ENCODE results near the gene EIF5A2.
"Not testable (repeated sequence)": the region's sequence is repeated elsewhere in the genome, so short reads cannot be mapped to it uniquely, and the experiment has no call there.

EIF5A2 gene

GRCh38 chr3:170908235-170909116 lies at the start of gene EIF5A2:
EIF5A2 (minus strand) TSS chr3:170908637; CDS start chr3:170907806, 831 bp downstream.
- DNase-seq, result peak; percentile 90

DNA sequence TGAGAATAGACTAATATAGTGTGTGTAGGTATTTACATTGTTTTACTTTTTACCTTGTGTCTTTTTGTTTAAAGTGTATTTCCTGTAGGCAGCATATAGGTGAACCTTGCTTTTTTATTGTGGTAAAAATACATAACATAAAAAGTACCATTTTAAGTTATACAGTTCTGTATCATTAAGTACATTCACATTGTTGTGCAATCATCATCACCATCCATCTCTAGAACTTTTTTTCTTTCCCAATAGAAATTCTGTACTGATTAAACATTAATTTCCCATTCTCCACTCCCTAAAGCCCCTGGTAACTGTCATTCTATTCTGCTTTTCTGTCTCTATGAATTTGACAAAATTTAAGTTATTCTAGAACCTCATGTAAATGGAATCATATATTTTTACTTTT lies 48.2 kb upstream of the EIF5A2 start:
- DNase-seq, result no peak

GRCh38 chr3:170953736-170954135 lies 45.3 kb upstream of the EIF5A2 start:
- DNase-seq, result no peak

- DNase-seq, result no peak
These were observed 44.8 kb upstream of the EIF5A2 start for GRCh38 chr3:170953229-170953628.

- no peak for DNase-seq
These were observed 40.8 kb upstream of the EIF5A2 start for GRCh38 chr3:170949211-170949610.

DNA sequence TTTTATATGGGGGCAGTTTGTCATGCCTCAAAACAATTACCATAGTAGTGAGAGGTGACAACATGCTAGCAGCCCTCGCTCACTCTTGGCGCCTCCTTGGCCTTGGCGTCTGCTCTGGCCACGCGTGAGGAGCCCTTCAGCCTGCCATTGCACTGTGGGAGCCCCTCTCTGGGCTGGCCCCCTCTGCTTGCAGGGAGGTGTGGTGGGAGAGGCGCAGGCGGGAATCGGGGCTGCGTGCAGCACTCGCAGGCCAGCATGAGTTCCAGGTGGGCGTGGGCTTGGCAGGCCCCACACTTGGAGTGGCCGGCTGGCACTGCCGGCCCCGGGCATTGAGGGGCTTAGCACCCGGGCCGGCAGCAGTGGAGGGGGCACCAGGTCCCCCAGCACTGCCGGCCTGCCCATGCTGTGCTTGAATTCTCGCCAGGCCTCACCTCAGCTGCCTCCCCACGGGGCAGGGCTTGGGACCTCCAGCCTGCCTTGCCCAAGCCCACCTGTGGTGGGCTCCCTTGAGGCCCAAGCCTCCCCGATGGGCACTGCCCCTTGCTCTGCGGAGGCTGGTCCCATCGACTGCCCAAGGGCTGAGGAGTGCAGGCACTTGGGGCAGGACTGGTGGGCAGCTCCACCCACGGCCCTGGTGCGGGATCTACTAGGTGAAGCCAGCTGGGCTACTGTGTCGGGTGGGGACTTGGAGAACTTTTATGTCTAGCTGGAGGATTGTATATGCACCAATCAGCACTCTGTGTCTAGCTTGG lies 38.8 kb upstream of the EIF5A2 start:
- DNase-seq, result no peak

DNA sequence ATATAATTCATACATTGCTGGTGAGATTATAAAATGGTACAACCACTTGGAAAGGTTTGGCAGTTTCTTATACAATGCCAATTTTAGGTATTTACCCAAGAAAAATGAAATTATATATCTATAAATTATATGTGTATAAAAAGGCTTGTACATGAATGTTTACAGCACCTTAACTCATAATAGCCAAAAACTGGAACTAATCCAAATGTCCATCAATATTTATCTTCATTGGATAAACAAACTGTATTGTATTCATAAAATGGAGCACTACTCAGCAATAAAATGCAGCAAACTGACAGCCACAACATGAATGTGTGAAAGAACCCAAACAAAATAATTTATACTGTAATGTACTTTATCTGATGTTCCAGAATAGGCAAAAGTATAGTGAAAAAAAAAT lies 33.6 kb upstream of the EIF5A2 start:
- no peak for DNase-seq

DNA sequence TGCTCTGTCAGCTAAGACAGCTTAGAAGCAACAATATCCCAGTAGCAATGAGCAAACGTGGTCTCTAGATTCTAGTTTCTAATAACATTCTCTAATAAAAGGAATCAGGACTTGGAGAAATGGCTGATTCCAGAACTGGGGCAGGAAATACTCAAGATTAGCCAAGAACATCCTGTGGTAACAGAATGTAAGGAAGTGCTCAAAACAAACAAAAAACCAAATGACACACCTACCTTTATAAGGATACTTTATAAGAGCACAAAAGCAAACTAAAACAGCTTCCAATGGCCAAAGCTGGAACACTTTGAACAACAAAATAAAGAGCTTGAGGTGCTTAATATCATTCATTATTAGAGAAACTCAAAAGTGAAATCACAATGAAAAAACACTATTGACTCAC lies 33.1 kb upstream of the EIF5A2 start:
- DNase-seq, result no peak

DNA sequence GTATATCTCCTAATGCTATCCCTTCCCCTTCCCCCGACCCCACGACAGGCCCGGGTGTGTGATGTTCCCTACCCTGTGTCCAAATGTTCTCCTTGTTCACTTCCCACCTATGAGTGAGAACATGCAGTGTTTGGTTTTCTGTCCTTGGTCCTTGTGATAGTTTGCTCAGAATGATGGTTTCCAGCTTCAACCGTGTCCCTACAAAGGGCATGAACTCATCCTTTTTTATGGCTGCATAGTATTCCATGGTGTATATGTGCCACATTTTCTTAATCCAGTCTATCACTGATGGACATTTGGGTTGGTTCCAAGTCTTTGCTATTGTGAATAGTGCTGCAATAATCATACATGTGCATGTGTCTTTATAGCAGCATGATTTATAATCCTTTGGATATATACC lies 24.6 kb upstream of the EIF5A2 start:
- DNase-seq, result not testable (repeated sequence)

DNA sequence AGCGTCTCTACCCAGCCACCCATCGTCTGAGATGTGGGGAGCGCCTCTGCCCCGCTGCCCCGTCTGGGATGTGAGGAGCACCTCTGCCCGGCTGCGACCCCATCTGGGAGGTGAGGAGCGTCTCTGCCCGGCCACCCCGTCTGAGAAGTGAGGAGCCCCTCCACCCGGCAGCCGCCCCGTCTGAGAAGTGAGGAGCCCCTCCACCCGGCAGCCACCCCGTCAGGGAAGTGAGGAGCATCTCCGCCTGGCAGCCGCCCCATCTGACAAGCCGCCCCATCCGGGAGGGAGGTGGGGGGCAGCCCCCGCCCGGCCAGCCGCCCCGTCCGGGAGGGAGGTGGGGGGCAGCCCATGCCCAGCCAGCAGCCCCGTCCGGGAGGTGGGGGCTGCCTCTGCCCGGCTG lies 15.1 kb upstream of the EIF5A2 start:
- DNase-seq, result not testable (repeated sequence)

GRCh38 chr3:170918715-170919114 lies 10.3 kb upstream of the EIF5A2 start:
- DNase-seq, result no peak

DNA sequence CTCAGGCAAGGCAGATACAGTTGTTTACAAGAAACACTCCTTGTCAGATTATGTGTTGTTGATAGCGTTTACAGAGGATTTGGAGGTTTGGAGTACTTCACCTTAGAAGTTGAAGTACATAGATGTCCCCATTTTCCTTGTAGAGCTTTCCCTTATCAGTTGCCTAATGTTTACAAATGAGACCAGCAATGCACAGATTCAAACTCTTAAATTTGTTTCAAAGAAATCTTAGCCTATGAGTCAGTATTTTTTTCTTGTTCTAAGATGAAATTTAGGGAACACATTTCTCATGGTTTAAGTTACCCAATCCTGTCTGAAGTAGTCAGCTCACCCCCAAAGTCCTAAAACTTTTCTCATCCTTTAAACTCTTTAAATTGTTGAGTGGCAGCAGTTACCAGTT lies 6.3 kb upstream of the EIF5A2 start:
- DNase-seq, result no peak

- DNase-seq, result no peak
These were observed 5.8 kb upstream of the EIF5A2 start for GRCh38 chr3:170914212-170914611.

DNA sequence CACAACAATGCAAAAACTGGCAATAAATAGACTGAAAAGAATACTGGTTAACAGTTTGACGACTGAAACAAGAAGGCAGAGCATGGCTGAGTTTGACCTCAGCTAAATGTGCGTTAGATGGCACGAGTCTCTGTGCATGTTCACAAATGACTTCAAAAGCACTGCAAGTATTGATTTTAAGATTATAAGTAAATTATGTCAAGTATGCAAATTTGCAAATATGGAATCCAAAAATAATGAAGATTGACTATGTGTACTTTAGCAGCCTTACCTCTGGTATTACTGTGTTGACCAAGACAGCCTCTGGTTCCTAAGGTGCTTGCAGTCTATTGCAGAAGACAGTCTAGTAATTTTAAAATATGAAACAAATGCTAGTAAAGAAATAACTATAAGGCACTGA lies 2.6 kb upstream of the EIF5A2 start:
- no peak for DNase-seq

DNA sequence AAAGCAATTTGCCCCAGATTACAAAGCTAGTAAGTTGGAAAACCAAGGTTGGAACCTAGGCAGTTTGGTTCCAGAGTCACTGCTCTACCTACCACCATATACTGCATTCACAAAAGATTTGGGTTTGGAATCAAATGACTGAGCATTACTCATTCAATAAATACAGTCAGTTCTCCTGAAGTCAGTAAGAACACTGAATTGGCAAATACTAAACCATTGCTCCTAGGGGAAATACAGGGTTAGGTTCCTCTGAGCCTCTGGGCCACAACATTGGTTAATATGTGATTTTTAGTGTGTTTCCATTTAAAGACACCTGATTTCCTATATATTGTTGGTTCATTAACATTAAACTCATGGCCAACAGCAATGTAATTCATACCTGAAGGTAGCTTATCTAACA lies 2.1 kb upstream of the EIF5A2 start:
- no peak for DNase-seq

GRCh38 chr3:170909129-170909903 lies 879 bp upstream of the EIF5A2 start:
- no peak for DNase-seq

DNA sequence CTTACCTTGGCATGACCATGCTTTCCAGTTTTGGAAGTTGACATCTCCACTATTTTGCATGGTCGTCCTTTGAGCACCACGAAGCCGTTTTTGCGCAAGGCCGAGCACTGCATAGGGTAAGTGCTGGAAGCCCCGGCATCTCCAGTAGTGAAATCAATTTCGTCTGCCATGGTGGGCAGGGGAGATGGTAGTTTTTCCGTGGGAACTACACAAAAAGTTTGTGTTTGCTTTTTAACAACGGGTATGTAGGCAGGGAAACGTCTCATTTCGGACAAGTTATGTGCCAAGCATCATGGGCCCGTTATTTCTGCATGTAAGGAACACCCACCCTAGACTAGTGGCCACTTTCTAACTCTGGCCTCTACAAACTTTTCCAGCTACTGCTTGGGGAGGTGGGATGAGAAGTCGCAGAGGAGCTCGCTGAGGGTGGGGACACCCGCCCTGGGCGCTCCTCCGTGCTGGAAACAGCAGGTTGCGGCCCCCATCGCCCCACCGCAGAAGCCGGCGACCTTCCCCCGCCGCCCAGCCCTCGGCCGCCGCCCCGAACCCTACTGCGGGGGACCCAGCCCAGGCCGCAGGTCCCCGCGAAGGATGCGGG lies 701 bp downstream of the EIF5A2 start:
- peak; percentile 51 for DNase-seq

GRCh38 chr3:170905862-170906261 lies 2.6 kb downstream of the EIF5A2 start:
- DNase-seq, result no peak

DNA sequence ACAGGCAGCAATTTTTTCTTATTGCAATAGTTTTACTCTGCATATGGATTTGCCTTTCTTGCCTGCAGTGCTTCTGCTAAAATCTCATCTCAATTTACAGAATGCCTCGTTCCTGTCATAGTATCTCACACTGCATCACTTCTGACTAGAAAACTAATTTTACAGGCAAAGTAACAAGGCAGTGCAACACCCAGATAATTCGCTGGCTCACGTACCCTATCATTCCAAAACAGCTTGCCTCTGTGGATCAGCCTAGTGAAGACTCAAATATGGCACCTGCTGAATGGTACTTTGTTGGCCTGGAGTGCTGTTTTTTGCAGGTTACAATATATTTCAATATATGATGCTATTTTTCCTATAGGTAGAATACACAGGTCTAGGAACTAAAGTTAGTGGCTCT lies 5.3 kb downstream of the EIF5A2 start:
- DNase-seq, result no peak

DNA sequence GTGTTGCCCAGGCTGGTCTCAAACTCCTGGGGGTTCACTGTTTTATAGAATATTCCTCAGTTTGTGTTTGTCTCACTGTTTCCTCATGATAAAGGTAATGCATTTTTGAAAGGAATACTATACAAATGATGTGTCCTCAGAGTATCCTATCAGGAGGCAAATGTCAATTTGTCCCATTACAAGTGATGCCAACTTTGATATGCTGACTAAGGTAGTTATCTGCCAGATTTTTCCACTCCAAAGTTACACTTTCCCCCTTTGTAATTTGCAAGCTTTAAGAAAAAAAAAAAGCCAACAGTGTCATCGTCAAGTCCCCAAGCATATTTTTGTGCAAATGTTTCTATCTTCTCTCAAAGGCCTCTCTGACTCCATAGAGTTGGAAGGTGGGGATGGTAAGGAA lies 9.0 kb downstream of the EIF5A2 start:
- DNase-seq, result no peak

GRCh38 chr3:170897978-170898377 lies 10.5 kb downstream of the EIF5A2 start:
- no peak for DNase-seq

DNA sequence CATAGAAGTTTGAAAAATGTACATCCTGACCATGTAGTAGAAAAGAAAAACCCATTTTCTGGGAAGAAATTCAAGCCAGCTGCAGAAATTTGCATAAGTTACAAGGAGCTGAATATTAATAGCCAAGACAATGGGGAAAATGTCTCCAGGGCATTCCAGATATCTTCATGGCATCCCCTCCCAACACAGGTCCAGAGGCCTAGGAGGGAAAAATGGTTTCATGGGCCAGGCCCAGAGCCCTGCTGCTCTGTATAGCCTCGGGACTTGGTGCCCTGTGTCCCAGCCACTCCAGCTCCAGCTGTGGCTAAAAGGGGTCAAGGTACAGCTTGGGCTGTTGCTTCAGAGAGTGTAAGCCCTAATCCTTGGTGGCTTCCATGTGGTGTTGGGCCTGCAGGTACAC lies 11.2 kb downstream of the EIF5A2 start:
- DNase-seq, result not testable (repeated sequence)

DNA sequence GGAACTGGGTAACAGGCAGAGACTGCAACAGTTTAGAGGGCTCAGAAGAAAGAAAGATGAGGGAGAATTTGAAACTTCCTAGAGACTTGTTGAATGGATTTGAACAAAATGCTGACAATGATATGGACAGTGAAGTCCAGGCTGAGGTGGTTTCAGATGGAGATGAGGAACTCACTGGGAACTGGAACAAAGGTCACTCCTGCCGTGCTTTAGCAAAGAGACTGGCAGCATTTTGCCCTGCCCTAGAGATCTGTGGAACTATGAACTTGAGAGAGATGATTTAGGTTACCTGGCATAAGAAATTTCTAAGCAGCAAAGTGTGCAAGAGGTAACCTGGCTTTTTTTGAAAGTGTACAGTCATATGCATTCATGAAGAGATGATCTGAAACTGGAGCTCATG lies 11.7 kb downstream of the EIF5A2 start:
- DNase-seq, result no peak
